K562 (cell line): ENCODE data around the gene BOC.

Experiments used
- BRF2 ChIP-seq: IDR thresholded peaks from 3 replicates; pipeline ENCODE4 v1.6.1; 2011; ENCODE audit warnings: borderline replicate concordance, mild to moderate bottlenecking; ENCODE audit not compliant: insufficient read length, insufficient read depth
- CHD7 ChIP-seq: fragments of 200-600 bp; sonication (generic); IDR thresholded peaks from one replicate; pipeline ENCODE4 v1.6.1; 2012; ENCODE audit warnings: mild to moderate bottlenecking, low read depth, low read length, inconsistent platforms
- CREM ChIP-seq: IDR thresholded peaks from 2 replicates; pipeline ENCODE4 v1.6.1; 2014; ENCODE audit warnings: antibody characterized with exemption, low read depth
- MAFF ChIP-seq: IDR thresholded peaks from 2 replicates; pipeline ENCODE4 v1.6.1; 2012; ENCODE audit warnings: low read length, improper control_type of control experiment
- RAD21 ChIP-seq, 2 experiments: fragments of 250-450 bp in 1 of 2; fragments of 450-650 bp in 1 of 2; sonication (Bioruptor Pico) in 1 of 2; formaldehyde crosslinking in 1 of 2; IDR thresholded peaks in 1 of 2; conservative IDR thresholded peaks in 1 of 2; 2 replicates each; pipeline versions ENCODE4 v1.4.0 to v1.8.0; 2020 to 2022; ENCODE audit warnings: mild to moderate bottlenecking in 2 of 2, moderate library complexity in 1 of 2
- SAFB2 ChIP-seq: fragments of 200-400 bp; formaldehyde crosslinking; IDR thresholded peaks from 2 replicates; pipeline ENCODE4 v1.6.1; 2018; ENCODE audit warnings: borderline replicate concordance, low read length, low read depth, moderate library complexity; ENCODE audit not compliant: severe bottlenecking
- TAF1 ChIP-seq: IDR thresholded peaks from 2 replicates; pipeline ENCODE4 v1.6.1; 2011; ENCODE audit warnings: mild to moderate bottlenecking, low read length, moderate library complexity; ENCODE audit not compliant: insufficient read depth, control insufficient read depth, severe bottlenecking; ENCODE audit errors: extremely low read depth

GRCh38 chr3:113245761-113246161 is 34.4 kb downstream of the BOC start:
- TF ChIP-seq MAFF (no peak), CREM (no peak), BRF2 (no peak), SAFB2 (no peak), RAD21 (CRISPR knock-in tag; conservative IDR thresholded peaks at IDR 0.05 in 1 of 2, IDR thresholded peaks at IDR 0.05 in 1 of 2) (no peak), CHD7 (no peak), TAF1 (no peak)
